ENCODE results near the gene GJB6.

The GJB6 gene

GRCh38 chr13:20258208-20258962 lies 26.3 kb upstream of the GJB6 start:
- Histone ChIP-seq H3K4me1 (ENCODE audit: control insufficient read depth, insufficient read depth, low read length) (no peaks in the 10 kb centered on the region), H3K9me3 (ENCODE audit: control insufficient read depth, insufficient read depth, low read depth, low read length) (no peaks in the 10 kb centered on the region), H3K36me3 (ENCODE audit: control insufficient read depth in 2 of 2, insufficient read depth in 1 of 2, low read length in 2 of 2) (no peaks in the 10 kb centered on the region), H3K27ac (ENCODE audit: extremely low read depth, low read depth, low read length) (no peak overlapping the region), H3K4me3 (ENCODE audit: low read depth, low read length) (no peak overlapping the region; the same call in 1 of the 2 replicates)
- TF ChIP-seq ZBTB17 (tag by site-specific recombination; IDR thresholded peaks at IDR 0.05) (peak; percentile 41; the same call in 1 of the 2 replicates), GFI1B (tag by site-specific recombination; IDR thresholded peaks at IDR 0.05) (no peak)
- CTCF ChIA-PET, result interaction anchor here (0.7 kb wide), 1 partner anchor 10 kb away, joined by 4 read pairs; no protein-coding TSS in a partner anchor
- POLR2A ChIA-PET, result no interaction called here

GRCh38 chr13:20254076-20254475 lies 22.0 kb upstream of the GJB6 start:
- CTCF ChIA-PET, result interaction anchor here (1.0 kb wide), 1 partner anchor 18 kb away, joined by 3 read pairs; no protein-coding TSS in a partner anchor
- no peaks in the 10 kb centered on the region for H3K9me3 ChIP-seq (ENCODE audit: control insufficient read depth, insufficient read depth, low read depth, low read length)
- TF ChIP-seq ZNF449 (tag by site-specific recombination; IDR thresholded peaks at IDR 0.05), result no peak
- no peak for TF ChIP-seq ZNF18 (tag by site-specific recombination; IDR thresholded peaks at IDR 0.05)
- TF ChIP-seq ZNF624 (tag by site-specific recombination; IDR thresholded peaks at IDR 0.05), result no peak
- H3K4me3 ChIP-seq (ENCODE audit: low read depth, low read length), result no peak overlapping the region
- POLR2A ChIA-PET, result no interaction called here
- H3K36me3 ChIP-seq (ENCODE audit: control insufficient read depth in 2 of 2, insufficient read depth in 1 of 2, low read length in 2 of 2), result no peaks in the 10 kb centered on the region
- H3K4me1 ChIP-seq (ENCODE audit: control insufficient read depth, insufficient read depth, low read length), result no peaks in the 10 kb centered on the region
- H3K27ac ChIP-seq (ENCODE audit: extremely low read depth, low read depth, low read length), result no peak overlapping the region

DNA sequence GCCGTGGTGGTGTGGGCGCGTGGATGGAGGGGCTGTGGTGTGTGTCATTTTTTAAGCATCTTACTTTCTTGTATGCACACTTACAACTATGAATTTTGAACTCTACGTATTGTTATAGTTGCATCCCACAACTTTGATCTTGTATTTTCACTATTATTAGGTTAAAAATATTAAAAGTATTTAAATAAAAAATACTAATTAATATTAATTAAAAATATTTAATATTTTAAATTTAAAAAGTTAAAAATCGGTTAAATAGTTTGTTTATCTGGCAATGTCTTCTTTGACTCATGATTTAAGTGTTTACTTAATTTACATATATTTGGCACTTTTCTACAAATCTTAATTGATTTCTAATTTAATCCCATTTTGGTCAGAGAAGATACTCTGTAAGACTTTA lies 17.8 kb upstream of the GJB6 start:
- Histone ChIP-seq H3K27ac (ENCODE audit: extremely low read depth, low read depth, low read length) (no peak overlapping the region), H3K36me3 (ENCODE audit: control insufficient read depth in 2 of 2, insufficient read depth in 1 of 2, low read length in 2 of 2) (no peaks in the 10 kb centered on the region), H3K9me3 (ENCODE audit: control insufficient read depth, insufficient read depth, low read depth, low read length) (no peaks in the 10 kb centered on the region), H3K4me3 (ENCODE audit: low read depth, low read length) (no peak overlapping the region), H3K4me1 (ENCODE audit: control insufficient read depth, insufficient read depth, low read length) (no peaks in the 10 kb centered on the region)
- TF ChIP-seq ZNF23 (tag by site-specific recombination; IDR thresholded peaks at IDR 0.05; ENCODE audit: borderline replicate concordance) (no peak), ZBTB48 (tag by site-specific recombination; IDR thresholded peaks at IDR 0.05) (no peak), RBAK (tag by site-specific recombination; IDR thresholded peaks at IDR 0.05) (no peak), ZNF148 (tag by site-specific recombination; IDR thresholded peaks at IDR 0.05; ENCODE audit: borderline replicate concordance) (no peak), ZNF561 (tag by site-specific recombination; IDR thresholded peaks at IDR 0.05; ENCODE audit: borderline replicate concordance) (no peak), ZBTB21 (tag by site-specific recombination; IDR thresholded peaks at IDR 0.05) (no peak), ZNF48 (tag by site-specific recombination; IDR thresholded peaks at IDR 0.05) (no peak), HOXC10 (CRISPR knock-in tag; IDR thresholded peaks at IDR 0.05) (no peak), ZNF239 (tag by site-specific recombination; IDR thresholded peaks at IDR 0.05) (no peak), ZSCAN23 (tag by site-specific recombination; IDR thresholded peaks at IDR 0.05) (no peak), ZNF544 (tag by site-specific recombination; IDR thresholded peaks at IDR 0.05) (no peak), ZNF654 (tag by site-specific recombination; IDR thresholded peaks at IDR 0.05; ENCODE audit: low read depth) (no peak)
- ChIA-PET POLR2A (no interaction called here), CTCF (no interaction called here)
